ENCODE results near the gene LGALS7B.
"Not testable (repeated sequence)": the region's sequence is repeated elsewhere in the genome, so short reads cannot be mapped to it uniquely, and the experiment has no call there.

DNA sequence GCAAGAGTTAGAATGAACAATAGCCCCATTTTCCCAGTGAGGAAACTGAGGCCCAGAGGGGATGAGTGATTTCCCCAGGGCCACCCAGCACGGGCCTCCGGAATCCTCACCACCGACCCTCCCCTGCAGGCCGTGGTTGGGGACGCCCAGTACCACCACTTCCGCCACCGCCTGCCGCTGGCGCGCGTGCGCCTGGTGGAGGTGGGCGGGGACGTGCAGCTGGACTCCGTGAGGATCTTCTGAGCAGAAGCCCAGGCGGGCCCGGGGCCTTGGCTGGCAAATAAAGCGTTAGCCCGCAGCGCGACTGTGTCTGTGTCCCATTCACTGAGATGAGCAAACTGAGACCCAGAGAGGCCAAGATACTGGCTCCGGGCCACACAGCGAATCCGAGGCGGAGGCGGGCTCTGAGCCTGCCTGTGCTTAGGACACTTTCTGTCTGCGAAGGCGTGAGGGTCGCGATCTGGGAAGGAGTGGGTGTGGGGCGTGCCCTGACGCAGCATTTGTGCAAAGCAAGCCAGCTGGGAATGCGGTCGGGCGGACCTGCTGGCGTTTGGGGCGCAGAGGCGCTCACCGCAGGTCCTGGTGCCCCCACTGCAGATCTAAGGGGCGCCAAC, 2.6 kb downstream of the LGALS7B start:
- TF ChIP-seq, protein P1, sequence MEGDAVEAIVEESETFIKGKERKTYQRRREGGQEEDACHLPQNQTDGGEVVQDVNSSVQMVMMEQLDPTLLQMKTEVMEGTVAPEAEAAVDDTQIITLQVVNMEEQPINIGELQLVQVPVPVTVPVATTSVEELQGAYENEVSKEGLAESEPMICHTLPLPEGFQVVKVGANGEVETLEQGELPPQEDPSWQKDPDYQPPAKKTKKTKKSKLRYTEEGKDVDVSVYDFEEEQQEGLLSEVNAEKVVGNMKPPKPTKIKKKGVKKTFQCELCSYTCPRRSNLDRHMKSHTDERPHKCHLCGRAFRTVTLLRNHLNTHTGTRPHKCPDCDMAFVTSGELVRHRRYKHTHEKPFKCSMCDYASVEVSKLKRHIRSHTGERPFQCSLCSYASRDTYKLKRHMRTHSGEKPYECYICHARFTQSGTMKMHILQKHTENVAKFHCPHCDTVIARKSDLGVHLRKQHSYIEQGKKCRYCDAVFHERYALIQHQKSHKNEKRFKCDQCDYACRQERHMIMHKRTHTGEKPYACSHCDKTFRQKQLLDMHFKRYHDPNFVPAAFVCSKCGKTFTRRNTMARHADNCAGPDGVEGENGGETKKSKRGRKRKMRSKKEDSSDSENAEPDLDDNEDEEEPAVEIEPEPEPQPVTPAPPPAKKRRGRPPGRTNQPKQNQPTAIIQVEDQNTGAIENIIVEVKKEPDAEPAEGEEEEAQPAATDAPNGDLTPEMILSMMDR (conservative IDR thresholded peaks at IDR 0.05; ENCODE audit: low read depth, low read length), result not testable (repeated sequence)
- TF ChIP-seq SMC3 (IDR thresholded peaks at IDR 0.05; ENCODE audit: low read depth, low read length); POLR2A (IDR thresholded peaks at IDR 0.05; ENCODE audit: low read depth, low read length); RFX5 (IDR thresholded peaks at IDR 0.05; ENCODE audit: low read depth, low read length); RAD21 (IDR thresholded peaks at IDR 0.05; ENCODE audit: low read length); MAFK (IDR thresholded peaks at IDR 0.05; ENCODE audit: low read depth, low read length); MAZ (IDR thresholded peaks at IDR 0.05; ENCODE audit: borderline replicate concordance, low read depth, low read length); CHD1 (IDR thresholded peaks at IDR 0.05; ENCODE audit: low read depth, low read length); BHLHE40 (IDR thresholded peaks at IDR 0.05; ENCODE audit: low read depth, low read length): not testable (repeated sequence)
- TF ChIP-seq, protein P2, sequence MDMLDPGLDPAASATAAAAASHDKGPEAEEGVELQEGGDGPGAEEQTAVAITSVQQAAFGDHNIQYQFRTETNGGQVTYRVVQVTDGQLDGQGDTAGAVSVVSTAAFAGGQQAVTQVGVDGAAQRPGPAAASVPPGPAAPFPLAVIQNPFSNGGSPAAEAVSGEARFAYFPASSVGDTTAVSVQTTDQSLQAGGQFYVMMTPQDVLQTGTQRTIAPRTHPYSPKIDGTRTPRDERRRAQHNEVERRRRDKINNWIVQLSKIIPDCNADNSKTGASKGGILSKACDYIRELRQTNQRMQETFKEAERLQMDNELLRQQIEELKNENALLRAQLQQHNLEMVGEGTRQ (IDR thresholded peaks at IDR 0.05; ENCODE audit: low read depth, low read length), result not testable (repeated sequence)
